HG03439 (cell line): ENCODE measurements around the gene ELANE.

ENCODE experiments used
- ATAC-seq: cut with Tn5 transposase; IDR thresholded peaks from one replicate; pipeline ENCODE4 v1.9.1; 2021; ENCODE audit warnings: mild to moderate bottlenecking, moderate library complexity; ENCODE audit not compliant: unreplicated experiment

Gene ELANE

GRCh38 chr19:852136-853013 lies at the start of gene ELANE:
Gene ELANE, plus strand, starts transcription at chr19:852303. Its CDS starts 26 bp downstream, at chr19:852329.
- no peak for ATAC-seq

- ATAC-seq: no peak
Observed at GRCh38 chr19:802498-803098, 49.5 kb upstream of the ELANE start.

- no peak for ATAC-seq
Observed at GRCh38 chr19:803099-803561, 49.0 kb upstream of the ELANE start.

DNA sequence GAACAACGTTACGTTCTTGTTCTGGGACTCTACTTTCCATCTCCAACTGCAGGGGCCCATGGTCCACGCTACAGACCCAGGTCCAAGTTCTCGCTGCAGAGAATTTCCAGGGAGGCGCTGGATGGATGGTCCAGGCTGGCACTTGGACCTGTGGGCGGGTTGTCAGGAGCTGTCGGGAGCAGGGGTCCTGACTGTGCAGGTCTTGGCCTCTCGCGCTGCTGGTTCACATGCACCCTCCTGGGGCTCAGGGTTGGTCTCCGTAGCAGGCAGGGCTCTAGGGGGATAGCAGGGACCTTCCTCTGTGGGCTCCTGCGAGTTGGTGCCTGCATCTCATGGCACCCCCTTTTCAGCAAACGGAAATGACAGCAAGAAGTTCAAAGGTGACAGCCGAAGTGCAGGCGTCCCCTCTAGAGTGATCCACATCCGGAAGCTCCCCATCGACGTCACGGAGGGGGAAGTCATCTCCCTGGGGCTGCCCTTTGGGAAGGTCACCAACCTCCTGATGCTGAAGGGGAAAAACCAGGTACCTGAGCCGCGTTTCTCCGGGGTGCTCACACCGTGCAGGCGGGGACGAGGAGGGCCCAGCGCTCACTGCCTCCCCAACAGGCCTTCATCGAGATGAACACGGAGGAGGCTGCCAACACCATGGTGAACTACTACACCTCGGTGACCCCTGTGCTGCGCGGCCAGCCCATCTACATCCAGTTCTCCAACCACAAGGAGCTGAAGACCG lies 48.3 kb upstream of the ELANE start:
- ATAC-seq: no peak

GRCh38 chr19:804419-805165 lies 47.5 kb upstream of the ELANE start:
- no peak for ATAC-seq

DNA sequence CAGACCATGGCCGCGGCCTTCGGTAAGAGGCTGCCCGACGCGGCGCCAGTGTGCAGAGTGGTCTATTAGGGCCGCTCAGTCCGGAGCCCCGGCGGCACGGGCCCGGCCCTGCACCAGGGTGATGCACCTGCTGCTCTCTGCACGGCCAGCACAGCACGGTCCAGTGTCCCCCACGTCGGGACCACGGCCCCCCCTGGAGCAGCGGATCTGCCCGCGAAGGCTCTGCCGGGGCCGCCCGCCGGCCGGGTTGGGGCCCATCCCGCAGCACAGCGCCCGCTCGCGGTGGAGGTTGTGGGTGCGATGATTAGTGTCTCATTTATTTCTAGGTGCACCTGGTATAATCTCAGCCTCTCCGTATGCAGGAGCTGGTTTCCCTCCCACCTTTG lies 46.9 kb upstream of the ELANE start:
- ATAC-seq: no peak

GRCh38 chr19:805600-806550 lies 46.2 kb upstream of the ELANE start:
- ATAC-seq: no peak

- no peak for ATAC-seq
Observed at GRCh38 chr19:806815-807421, 45.2 kb upstream of the ELANE start.

DNA sequence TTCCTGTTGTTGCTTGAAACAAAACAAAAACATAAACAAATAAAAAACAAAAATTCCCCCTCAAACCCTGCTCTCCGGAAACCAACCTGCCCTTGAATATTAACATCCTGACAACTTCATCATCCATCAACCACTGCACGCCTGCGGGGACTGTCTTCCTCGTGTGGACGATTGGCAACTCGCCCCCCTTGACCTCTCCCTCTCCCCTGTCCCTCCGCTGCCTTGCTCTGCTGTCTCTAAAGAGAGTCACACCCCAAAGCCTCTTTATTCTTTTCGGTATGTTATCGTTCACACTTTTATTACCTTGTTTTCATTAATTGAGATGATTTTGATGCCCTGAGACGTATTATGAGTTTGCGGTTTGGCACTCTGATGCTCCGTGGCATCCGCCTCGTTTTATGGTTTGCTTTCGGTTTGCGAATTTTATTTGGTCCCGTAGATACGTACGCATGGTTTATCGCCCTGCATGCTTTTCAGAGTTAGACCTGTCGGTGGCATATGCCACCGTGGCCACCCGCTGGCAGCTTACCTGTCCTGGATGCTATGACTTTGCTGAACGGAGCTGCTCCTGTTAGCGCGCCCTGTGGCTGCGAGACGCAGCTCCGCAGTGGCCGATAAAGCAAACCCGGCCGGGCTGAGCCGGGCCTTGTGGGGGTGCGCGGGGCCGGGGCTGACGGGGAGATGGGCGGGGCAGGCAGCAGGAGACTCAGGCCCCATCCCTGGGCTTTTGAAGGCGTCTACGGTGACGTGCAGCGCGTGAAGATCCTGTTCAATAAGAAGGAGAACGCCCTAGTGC lies 44.3 kb upstream of the ELANE start:
- no peak for ATAC-seq

DNA sequence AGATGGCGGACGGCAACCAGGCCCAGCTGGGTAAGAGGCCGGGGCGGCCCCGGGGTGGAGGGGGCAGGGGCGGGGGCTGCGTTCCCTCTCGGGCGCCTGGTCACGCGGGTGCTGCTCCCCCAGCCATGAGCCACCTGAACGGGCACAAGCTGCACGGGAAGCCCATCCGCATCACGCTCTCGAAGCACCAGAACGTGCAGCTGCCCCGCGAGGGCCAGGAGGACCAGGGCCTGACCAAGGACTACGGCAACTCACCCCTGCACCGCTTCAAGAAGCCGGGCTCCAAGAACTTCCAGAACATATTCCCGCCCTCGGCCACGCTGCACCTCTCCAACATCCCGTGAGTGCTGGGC lies 43.7 kb upstream of the ELANE start:
- ATAC-seq: no peak

GRCh38 chr19:810077-810855 lies 41.8 kb upstream of the ELANE start:
- no peak for ATAC-seq

DNA sequence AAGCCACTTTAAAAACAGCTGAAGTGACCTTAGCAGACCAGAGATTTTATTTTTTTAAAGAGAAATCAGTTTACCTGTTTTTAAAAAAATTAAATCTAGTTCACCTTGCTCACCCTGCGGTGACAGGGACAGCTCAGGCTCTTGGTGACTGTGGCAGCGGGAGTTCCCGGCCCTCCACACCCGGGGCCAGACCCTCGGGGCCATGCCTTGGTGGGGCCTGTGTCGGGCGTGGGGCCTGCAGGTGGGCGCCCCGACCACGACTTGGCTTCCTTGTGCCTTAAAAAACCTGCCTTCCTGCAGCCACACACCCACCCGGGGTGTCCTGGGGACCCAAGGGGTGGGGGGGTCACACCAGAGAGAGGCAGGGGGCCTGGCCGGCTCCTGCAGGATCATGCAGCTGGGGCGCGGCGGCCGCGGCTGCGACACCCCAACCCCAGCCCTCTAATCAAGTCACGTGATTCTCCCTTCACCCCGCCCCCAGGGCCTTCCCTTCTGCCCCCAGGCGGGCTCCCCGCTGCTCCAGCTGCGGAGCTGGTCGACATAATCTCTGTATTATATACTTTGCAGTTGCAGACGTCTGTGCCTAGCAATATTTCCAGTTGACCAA lies 41.1 kb upstream of the ELANE start:
- ATAC-seq: no peak

DNA sequence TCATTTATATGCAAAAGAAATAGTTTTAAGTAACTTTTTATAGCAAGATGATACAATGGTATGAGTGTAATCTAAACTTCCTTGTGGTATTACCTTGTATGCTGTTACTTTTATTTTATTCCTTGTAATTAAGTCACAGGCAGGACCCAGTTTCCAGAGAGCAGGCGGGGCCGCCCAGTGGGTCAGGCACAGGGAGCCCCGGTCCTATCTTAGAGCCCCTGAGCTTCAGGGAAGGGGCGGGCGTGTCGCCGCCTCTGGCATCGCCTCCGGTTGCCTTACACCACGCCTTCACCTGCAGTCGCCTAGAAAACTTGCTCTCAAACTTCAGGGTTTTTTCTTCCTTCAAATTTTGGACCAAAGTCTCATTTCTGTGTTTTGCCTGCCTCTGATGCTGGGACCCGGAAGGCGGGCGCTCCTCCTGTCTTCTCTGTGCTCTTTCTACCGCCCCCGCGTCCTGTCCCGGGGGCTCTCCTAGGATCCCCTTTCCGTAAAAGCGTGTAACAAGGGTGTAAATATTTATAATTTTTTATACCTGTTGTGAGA lies 40.5 kb upstream of the ELANE start:
- no peak for ATAC-seq

DNA sequence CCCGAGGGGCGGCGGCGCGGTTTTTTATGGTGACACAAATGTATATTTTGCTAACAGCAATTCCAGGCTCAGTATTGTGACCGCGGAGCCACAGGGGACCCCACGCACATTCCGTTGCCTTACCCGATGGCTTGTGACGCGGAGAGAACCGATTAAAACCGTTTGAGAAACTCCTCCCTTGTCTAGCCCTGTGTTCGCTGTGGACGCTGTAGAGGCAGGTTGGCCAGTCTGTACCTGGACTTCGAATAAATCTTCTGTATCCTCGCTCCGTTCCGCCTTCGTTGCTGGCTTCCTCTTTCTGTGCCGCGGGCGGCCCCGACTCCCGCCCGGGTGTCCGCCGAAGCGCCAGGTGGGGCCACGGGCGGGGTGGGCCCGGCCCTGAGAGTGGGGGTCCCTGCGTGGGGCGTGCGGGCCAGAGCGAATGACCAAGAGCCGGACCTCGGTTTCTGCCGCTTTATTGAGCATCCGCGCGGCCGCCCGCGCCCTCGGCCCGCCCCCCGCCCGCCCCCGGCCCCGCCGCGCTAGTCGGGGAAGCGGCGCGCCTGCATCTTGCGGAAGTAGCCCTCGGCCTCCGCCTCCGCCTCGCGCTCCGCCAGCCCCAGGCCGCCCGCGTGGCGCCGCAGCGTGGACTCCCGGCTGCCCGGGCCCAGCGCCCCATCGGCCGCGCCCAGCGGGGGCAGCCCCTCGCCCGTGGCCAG lies 39.9 kb upstream of the ELANE start:
- ATAC-seq: no peak

GRCh38 chr19:812747-813218 lies 39.3 kb upstream of the ELANE start:
- no peak for ATAC-seq
